K562 (cell line): ENCODE data around the gene COL9A3.

ENCODE experiments used
- KAT2B ChIP-seq: IDR thresholded peaks from one replicate; pipeline ENCODE4 v1.6.1; 2012; ENCODE audit warnings: low read depth, mild to moderate bottlenecking, control low read depth, inconsistent platforms, low read length, moderate library complexity
- L3MBTL2 ChIP-seq: fragments of 450-650 bp; IDR thresholded peaks from 2 replicates; pipeline ENCODE4 v1.6.1; 2016; ENCODE audit warnings: mild to moderate bottlenecking, moderate library complexity
- MAFK ChIP-seq: IDR thresholded peaks from 2 replicates; pipeline ENCODE4 v1.6.1; 2011; ENCODE audit warnings: low read length, improper control_type of control experiment
- NFRKB ChIP-seq: fragments of 450-650 bp; IDR thresholded peaks from 2 replicates; pipeline ENCODE4 v1.6.1; 2016; ENCODE audit warnings: low read depth
- POU5F1 ChIP-seq: fragments of 150-350 bp; IDR thresholded peaks from 2 replicates; pipeline ENCODE4 v1.6.1; 2014; ENCODE audit warnings: borderline replicate concordance, low read length, low read depth, mild to moderate bottlenecking; ENCODE audit not compliant: partially characterized antibody
- RCOR1 ChIP-seq, 2 experiments: IDR thresholded peaks; 2 replicates each; pipeline ENCODE4 v1.6.1; 2012; ENCODE audit warnings: low read depth in 2 of 2, low read length in 2 of 2, borderline replicate concordance in 1 of 2, improper control_type of control experiment in 1 of 2
- SRF ChIP-seq, 2 experiments: fragments of 250-450, 450-650 bp in 1 of 2; sonication (Bioruptor Pico) in 1 of 2; sonication (generic) in 1 of 2; formaldehyde crosslinking; IDR thresholded peaks; 2 replicates each; pipeline versions ENCODE4 v1.5.0 to v1.5.1; 2020 to 2022; ENCODE audit warnings: mild to moderate bottlenecking in 1 of 2, missing genetic modification reagents in 1 of 2
- ZNF24 ChIP-seq: fragments of 450-650 bp; IDR thresholded peaks from 2 replicates; pipeline ENCODE4 v1.6.1; 2016
- ZNF584 ChIP-seq: fragments of 200-800 bp; sonication (Bioruptor generic); IDR thresholded peaks from 2 replicates; pipeline ENCODE4 v1.6.1; 2016; ENCODE audit warnings: low read depth, mild to moderate bottlenecking, missing genetic modification characterization, missing compliant biosample characterization
- TF ChIP-seq, protein P1 (sequence below), 2 experiments: fragments of 450-650 bp in 1 of 2; sonication (generic) in 1 of 2; formaldehyde crosslinking; conservative IDR thresholded peaks; 2 replicates each; pipeline versions ENCODE4 v1.4.0 to v1.8.1; 2020 to 2022; ENCODE audit warnings: mild to moderate bottlenecking in 1 of 2, missing genetic modification reagents in 1 of 2
- TF ChIP-seq, protein P2 (sequence below): fragments of 450-650 bp; formaldehyde crosslinking; IDR thresholded peaks from 2 replicates; pipeline ENCODE4 v1.4.0; 2020; ENCODE audit warnings: mild to moderate bottlenecking, moderate library complexity
- TF ChIP-seq, protein P3 (sequence below), 2 experiments: fragments of 450-650 bp; IDR thresholded peaks; 2 replicates each; pipeline ENCODE4 v1.6.1; 2016; ENCODE audit warnings: mild to moderate bottlenecking in 2 of 2, borderline replicate concordance in 1 of 2, low read depth in 1 of 2, moderate library complexity in 1 of 2
- TF ChIP-seq, protein P4 (sequence below), 3 experiments: IDR thresholded peaks in 2 of 3; conservative IDR thresholded peaks in 1 of 3; 2 replicates each; pipeline ENCODE4 v1.5.1; 2011 to 2012; ENCODE audit warnings: low read length in 3 of 3, mild to moderate bottlenecking in 3 of 3, control low read depth in 2 of 3, improper control_type of control experiment in 1 of 3, inconsistent platforms in 1 of 3, low read depth in 1 of 3, mixed read lengths in 1 of 3, moderate library complexity in 1 of 3; ENCODE audit not compliant: insufficient read depth in 2 of 3

DNA sequence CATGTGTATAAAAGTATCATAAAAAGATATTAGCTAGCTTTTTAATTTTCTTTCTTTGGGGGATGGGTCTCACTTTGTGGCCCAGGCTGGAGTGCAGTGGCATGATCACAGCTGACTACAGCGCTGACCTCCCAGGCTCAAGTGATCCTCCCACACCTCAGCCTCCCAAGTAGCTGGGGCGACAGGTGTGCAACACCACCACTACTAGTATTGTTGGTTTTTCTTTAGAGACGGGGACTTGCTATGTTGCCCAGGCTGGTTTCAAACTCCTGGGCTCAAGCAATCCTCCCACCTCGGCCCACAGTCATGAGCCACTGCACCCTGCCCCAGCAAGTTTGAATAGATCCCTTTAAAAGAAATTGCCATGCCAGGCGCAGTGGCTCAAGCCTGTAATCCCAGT is 38.3 kb downstream of the COL9A3 start:
- TF ChIP-seq RCOR1 (IDR thresholded peaks at IDR 0.05; ENCODE audit: borderline replicate concordance in 1 of 2, low read depth in 2 of 2, low read length in 2 of 2) (no peak), SRF (CRISPR knock-in tag; IDR thresholded peaks at IDR 0.05) (no peak), MAFK (no peak), L3MBTL2 (no peak), POU5F1 (no peak), NFRKB (no peak), ZNF584 (CRISPR knock-in tag) (no peak), KAT2B (no peak), ZNF24 (no peak)
- TF ChIP-seq, protein P1, sequence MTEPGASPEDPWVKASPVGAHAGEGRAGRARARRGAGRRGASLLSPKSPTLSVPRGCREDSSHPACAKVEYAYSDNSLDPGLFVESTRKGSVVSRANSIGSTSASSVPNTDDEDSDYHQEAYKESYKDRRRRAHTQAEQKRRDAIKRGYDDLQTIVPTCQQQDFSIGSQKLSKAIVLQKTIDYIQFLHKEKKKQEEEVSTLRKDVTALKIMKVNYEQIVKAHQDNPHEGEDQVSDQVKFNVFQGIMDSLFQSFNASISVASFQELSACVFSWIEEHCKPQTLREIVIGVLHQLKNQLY (CRISPR knock-in tag; conservative IDR thresholded peaks at IDR 0.05) = no peak
- TF ChIP-seq, protein P2, sequence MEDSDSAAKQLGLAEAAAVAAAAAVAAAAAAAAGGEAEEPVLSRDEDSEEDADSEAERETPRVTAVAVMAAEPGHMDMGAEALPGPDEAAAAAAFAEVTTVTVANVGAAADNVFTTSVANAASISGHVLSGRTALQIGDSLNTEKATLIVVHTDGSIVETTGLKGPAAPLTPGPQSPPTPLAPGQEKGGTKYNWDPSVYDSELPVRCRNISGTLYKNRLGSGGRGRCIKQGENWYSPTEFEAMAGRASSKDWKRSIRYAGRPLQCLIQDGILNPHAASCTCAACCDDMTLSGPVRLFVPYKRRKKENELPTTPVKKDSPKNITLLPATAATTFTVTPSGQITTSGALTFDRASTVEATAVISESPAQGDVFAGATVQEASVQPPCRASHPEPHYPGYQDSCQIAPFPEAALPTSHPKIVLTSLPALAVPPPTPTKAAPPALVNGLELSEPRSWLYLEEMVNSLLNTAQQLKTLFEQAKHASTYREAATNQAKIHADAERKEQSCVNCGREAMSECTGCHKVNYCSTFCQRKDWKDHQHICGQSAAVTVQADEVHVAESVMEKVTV (CRISPR knock-in tag) = no peak
- TF ChIP-seq, protein P3, sequence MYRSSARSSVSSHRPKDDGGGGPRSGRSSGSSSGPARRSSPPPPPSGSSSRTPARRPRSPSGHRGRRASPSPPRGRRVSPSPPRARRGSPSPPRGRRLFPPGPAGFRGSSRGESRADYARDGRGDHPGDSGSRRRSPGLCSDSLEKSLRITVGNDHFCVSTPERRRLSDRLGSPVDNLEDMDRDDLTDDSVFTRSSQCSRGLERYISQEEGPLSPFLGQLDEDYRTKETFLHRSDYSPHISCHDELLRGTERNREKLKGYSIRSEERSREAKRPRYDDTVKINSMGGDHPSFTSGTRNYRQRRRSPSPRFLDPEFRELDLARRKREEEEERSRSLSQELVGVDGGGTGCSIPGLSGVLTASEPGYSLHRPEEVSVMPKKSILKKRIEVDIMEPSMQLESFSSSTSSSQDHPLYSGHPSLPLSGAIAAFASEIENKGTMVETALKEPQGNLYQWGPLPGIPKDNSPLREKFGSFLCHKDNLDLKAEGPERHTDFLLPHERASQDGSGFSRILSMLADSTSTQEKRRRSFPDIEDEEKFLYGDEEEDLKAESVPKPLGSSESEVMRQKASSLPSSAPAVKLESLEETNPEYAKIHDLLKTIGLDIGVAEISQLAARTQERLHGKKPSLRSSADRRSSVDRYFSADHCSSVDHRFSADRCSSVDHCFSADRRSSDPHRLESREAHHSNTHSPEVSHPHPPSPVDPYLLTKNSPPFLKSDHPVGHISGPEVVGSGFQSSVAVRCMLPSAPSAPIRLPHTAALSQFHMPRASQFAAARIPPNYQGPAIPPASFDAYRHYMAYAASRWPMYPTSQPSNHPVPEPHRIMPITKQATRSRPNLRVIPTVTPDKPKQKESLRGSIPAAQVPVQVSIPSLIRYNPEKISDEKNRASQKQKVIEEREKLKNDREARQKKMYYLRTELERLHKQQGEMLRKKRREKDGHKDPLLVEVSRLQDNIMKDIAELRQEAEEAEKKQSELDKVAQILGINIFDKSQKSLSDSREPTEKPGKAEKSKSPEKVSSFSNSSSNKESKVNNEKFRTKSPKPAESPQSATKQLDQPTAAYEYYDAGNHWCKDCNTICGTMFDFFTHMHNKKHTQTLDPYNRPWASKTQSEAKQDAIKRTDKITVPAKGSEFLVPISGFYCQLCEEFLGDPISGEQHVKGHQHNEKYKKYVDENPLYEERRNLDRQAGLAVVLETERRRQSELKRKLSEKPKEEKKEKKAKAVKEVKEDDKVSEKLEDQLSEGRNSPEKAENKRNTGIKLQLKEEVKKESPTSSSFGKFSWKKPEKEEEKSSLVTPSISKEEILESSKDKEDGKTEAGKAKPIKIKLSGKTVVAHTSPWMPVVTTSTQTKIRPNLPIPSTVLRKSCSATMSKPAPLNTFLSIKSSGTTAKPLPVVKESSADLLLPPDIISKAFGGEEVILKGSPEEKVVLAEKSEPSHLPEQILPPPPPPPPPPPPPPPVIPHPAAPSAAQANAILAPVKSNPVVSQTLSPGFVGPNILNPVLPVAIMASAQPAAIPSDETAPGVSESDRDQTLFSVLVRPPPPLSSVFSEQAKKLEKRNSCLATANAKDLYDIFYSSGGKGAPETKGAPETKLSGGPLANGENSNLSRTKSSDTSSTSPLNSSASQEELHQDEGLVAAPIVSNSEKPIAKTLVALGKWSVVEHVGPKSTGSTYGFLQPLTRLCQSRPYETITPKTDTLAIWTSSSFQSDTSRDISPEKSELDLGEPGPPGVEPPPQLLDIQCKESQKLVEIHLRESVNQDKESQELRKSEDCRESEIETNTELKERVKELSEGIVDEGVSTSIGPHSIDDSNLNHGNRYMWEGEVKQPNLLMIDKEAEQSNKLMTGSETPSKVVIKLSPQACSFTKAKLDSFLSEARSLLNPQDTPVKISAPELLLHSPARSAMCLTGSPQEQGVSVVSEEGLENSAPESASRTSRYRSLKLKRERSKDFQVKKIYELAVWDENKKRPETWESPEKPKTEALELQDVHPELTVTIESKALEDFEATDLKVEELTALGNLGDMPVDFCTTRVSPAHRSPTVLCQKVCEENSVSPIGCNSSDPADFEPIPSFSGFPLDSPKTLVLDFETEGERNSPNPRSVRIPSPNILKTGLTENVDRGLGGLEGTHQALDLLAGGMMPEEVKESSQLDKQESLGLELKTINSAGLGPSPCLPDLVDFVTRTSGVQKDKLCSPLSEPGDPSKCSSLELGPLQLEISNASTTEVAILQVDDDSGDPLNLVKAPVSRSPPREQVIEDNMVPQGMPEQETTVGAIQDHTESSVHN (IDR thresholded peaks at IDR 0.05; ENCODE audit: borderline replicate concordance in 1 of 2, low read depth in 1 of 2) = no peak
- TF ChIP-seq, protein P4, sequence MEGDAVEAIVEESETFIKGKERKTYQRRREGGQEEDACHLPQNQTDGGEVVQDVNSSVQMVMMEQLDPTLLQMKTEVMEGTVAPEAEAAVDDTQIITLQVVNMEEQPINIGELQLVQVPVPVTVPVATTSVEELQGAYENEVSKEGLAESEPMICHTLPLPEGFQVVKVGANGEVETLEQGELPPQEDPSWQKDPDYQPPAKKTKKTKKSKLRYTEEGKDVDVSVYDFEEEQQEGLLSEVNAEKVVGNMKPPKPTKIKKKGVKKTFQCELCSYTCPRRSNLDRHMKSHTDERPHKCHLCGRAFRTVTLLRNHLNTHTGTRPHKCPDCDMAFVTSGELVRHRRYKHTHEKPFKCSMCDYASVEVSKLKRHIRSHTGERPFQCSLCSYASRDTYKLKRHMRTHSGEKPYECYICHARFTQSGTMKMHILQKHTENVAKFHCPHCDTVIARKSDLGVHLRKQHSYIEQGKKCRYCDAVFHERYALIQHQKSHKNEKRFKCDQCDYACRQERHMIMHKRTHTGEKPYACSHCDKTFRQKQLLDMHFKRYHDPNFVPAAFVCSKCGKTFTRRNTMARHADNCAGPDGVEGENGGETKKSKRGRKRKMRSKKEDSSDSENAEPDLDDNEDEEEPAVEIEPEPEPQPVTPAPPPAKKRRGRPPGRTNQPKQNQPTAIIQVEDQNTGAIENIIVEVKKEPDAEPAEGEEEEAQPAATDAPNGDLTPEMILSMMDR (IDR thresholded peaks at IDR 0.05 in 2 of 3, conservative IDR thresholded peaks at IDR 0.05 in 1 of 3; ENCODE audit: insufficient read depth in 2 of 3, low read depth in 1 of 3, low read length in 3 of 3) = no peak
